Neutrophil (primary cell): ENCODE results near the gene NOP14.
"Not testable (repeated sequence)": the region's sequence is repeated elsewhere in the genome, so short reads cannot be mapped to it uniquely, and the experiment has no call there.

Experiments
- H3K27ac ChIP-seq: fragments of 200-600 bp; sonication (generic); 2 replicates; pipeline ENCODE4 v1.5.1; 2016; ENCODE audit warnings: mild to moderate bottlenecking, moderate library complexity
- H3K27me3 ChIP-seq: fragments of 200-600 bp; sonication (generic); 2 replicates; pipeline ENCODE4 v1.6.0; 2016; ENCODE audit warnings: mild to moderate bottlenecking
- H3K36me3 ChIP-seq: fragments of 200-600 bp; sonication (generic); 2 replicates; pipeline ENCODE4 v1.5.1; 2017
- H3K4me1 ChIP-seq, 2 experiments: fragments of 200-600 bp in 1 of 2; sonication (generic) in 1 of 2; 1 replicate in 1 of 2; 2 replicates in 1 of 2; pipeline versions ENCODE4 v1.5.1 to v1.6.1; 2013 to 2016; ENCODE audit warnings: low read depth in 1 of 2, low read length in 1 of 2, mild to moderate bottlenecking in 1 of 2, moderate library complexity in 1 of 2; ENCODE audit not compliant: control insufficient read depth in 1 of 2, insufficient read depth in 1 of 2
- H3K4me3 ChIP-seq, 2 experiments: fragments of 200-600 bp in 1 of 2; sonication (generic) in 1 of 2; 1 replicate in 1 of 2; 2 replicates in 1 of 2; pipeline ENCODE4 v1.5.1; 2013 to 2016; ENCODE audit warnings: low read depth in 1 of 2, low read length in 1 of 2, mild to moderate bottlenecking in 1 of 2, moderate library complexity in 1 of 2
- H3K9me3 ChIP-seq: fragments of 200-600 bp; sonication (generic); 2 replicates; pipeline ENCODE4 v1.5.1; 2016
- TF ChIP-seq, protein P1 (sequence below): fragments of 200-600 bp; sonication (generic); IDR thresholded peaks from 2 replicates; pipeline ENCODE4 v1.5.1; 2016; ENCODE audit warnings: antibody characterized with exemption

Gene NOP14

DNA sequence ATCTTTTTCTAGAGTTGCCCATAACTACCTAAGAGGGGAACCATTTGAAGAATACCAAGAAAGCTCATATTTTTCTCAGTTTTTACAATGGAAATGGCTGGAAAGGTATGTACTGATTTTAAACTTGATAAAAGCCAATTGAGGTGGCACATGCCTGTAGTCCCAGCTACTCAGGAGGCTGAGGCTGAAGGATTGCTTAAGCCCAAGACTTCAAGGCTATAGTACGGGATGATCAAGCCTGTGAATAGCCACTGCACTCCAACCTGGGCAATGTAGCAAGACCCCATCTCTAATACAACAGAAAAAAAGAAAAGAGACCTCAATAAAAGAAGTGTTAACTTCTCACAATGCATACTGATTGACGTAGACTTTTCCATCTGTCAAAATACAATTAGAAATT, 44.5 kb upstream of the NOP14 start:
- no peaks in the 10 kb centered on the region for H3K4me1 ChIP-seq
- TF ChIP-seq, protein P1, sequence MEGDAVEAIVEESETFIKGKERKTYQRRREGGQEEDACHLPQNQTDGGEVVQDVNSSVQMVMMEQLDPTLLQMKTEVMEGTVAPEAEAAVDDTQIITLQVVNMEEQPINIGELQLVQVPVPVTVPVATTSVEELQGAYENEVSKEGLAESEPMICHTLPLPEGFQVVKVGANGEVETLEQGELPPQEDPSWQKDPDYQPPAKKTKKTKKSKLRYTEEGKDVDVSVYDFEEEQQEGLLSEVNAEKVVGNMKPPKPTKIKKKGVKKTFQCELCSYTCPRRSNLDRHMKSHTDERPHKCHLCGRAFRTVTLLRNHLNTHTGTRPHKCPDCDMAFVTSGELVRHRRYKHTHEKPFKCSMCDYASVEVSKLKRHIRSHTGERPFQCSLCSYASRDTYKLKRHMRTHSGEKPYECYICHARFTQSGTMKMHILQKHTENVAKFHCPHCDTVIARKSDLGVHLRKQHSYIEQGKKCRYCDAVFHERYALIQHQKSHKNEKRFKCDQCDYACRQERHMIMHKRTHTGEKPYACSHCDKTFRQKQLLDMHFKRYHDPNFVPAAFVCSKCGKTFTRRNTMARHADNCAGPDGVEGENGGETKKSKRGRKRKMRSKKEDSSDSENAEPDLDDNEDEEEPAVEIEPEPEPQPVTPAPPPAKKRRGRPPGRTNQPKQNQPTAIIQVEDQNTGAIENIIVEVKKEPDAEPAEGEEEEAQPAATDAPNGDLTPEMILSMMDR = no peak
- no peak overlapping the region for H3K4me3 ChIP-seq
- no peaks in the 10 kb centered on the region for H3K9me3 ChIP-seq
- H3K27me3 ChIP-seq = no peaks in the 10 kb centered on the region
- no peak overlapping the region for H3K27ac ChIP-seq
- no peaks in the 10 kb centered on the region for H3K36me3 ChIP-seq

DNA sequence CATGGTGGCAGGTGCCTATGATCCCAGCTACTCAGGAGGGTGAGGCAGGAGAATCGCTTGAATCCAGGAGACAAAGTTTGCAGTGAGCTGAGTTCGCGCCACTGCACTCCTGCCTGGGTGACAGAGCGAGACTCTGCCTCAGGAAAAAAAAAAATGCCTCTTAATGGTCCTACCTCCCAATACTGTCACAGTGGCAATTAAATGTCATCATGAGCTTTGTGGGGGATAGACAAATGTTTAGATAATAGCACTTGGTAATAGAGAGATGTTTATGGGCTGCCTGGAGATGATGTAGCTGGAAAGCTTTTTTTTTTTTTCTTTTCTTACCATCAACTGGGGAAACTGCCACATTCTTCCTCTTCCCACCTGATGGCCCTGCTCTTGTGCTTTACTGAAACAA, 33.2 kb upstream of the NOP14 start:
- no peaks in the 10 kb centered on the region for H3K36me3 ChIP-seq
- TF ChIP-seq, protein P1 = no peak

DNA sequence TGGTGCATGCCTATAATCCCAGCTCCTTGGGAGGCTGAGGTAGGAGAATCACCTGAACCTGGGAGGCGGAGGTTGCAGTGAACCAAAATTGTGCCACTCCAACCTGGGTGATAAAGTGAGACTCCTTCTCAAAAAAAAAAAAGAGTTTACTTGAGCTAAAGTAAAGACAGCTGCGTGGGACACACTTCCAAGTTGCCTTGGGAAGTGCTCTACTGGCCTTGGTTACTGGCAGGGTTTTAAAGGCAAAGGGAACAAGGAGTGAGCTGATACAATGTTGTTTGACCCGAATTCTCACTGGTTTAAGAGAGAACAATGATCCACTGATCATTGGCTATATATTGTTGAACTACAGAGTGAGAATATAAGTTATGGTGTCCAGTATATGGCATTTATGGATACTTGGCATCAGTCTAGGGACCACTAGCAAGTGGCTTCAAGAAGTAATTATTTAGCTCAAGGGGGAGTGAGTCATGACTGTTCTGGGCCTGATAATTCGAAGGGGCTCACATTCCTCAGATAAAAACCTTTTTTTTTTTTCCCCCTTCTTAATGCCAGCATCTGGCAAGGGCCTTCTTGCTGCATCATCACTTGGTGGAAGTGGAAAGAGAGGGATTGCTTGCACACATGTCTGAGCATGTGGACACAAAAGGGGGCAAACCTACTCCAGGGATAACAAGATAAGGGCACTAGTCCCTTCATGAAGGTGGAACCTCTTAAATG, 32.5 kb upstream of the NOP14 start:
- TF ChIP-seq, protein P1 = no peak
- Histone ChIP-seq H3K4me1 (no peaks in the 10 kb centered on the region), H3K9me3 (no peaks in the 10 kb centered on the region)

More for the DNA sequence above, 33.2 kb upstream of the NOP14 start:
- Histone ChIP-seq H3K27ac (no peak overlapping the region), H3K9me3 (no peaks in the 10 kb centered on the region), H3K27me3 (no peaks in the 10 kb centered on the region), H3K4me1 (no peaks in the 10 kb centered on the region), H3K4me3 (no peak overlapping the region)

DNA sequence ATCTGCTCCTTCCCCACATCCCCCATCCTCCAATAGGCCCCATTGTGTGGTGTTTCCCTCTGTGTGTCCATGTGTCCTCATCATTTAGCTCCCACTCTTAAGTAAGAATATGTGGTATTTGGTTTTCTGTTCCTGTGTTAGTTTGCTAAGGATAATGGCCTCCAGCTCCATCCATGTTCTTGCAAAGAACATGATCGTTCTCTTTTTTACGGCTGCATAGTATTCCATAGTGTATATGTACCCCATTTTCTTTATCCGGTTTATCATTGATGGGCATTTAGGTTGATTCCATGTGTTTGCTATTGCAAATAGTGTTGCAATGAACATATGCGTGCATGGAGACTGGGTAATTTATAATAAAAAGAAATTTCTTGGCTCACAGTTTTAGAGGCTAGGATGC, 31.7 kb upstream of the NOP14 start:
- no peaks in the 10 kb centered on the region for H3K4me1 ChIP-seq
- TF ChIP-seq, protein P1 = no peak
- no peaks in the 10 kb centered on the region for H3K9me3 ChIP-seq
- no peak overlapping the region for H3K27ac ChIP-seq
- H3K4me3 ChIP-seq = no peak overlapping the region
- H3K36me3 ChIP-seq = no peaks in the 10 kb centered on the region
- no peaks in the 10 kb centered on the region for H3K27me3 ChIP-seq

More for the DNA sequence above, 32.5 kb upstream of the NOP14 start:
- Histone ChIP-seq H3K36me3 (no peaks in the 10 kb centered on the region), H3K4me3 (no peak overlapping the region), H3K27ac (no peak overlapping the region), H3K27me3 (no peaks in the 10 kb centered on the region)

DNA sequence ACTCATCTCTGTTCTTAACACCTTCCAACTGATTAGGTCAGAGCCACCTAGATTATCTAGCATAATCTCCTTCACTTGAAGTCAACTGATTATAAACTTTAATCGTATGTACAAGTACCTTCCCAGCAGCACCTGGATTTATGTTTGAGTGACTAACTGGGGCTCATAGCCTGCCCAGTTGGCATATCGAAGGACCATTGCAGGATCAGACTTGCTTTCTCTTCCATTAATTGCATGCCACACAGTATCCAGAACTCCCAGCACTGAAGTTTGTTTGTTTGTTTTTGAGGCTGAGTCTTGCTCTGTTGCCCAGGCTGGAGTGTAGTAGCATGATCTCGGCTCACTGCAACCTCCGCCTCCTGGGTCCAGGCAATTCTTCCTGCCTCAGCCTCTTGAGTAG, 28.0 kb upstream of the NOP14 start:
- Histone ChIP-seq H3K4me3 (no peak overlapping the region), H3K36me3 (no peaks in the 10 kb centered on the region), H3K4me1 (no peaks in the 10 kb centered on the region), H3K27ac (no peak overlapping the region), H3K9me3 (no peaks in the 10 kb centered on the region), H3K27me3 (no peaks in the 10 kb centered on the region)
- TF ChIP-seq, protein P1 = no peak

DNA sequence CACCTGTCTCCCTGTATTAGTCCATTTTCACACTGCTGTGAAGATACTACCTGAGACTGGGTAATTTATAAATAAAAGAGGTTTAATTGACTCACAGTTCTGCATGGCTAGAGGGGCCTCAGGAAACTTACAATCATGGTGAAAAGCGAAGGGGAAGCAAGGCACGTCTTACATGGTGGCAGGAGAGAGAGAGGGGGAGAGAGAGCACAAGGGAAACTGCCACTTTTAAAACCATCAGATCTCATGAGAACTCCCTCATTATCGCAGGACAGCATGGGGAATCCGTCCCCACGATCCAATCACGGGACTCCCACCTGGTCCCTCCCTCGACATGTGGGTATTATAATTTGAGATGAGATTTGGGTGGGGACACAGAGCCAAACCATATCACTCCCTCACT, 20.5 kb upstream of the NOP14 start:
- not testable (repeated sequence) for H3K27me3 ChIP-seq, H3K9me3 ChIP-seq, H3K4me1 ChIP-seq, H3K4me3 ChIP-seq, H3K27ac ChIP-seq, H3K36me3 ChIP-seq
